ENCODE results near the gene ATOSB. TPM values are rescaled to one million over a fixed set of nuclear protein-coding genes. Genes with fewer than 3 reads are reported as not detected.

The ATOSB gene
- total and polyA plus RNA-seq, 2 of the 8 experiments (the other 6 are each of a cell fraction or from before 2014, with no cell fraction given), result 6.9 to 10.4 TPM

- Histone ChIP-seq H4K5ac (ENCODE audit: insufficient read length, low read depth, low read length) (no peak overlapping the region), H3K27ac (ENCODE audit: low read depth, low read length) (no peak overlapping the region), H3K36me3 (ENCODE audit: control insufficient read depth in 2 of 4, insufficient read depth in 4 of 4, low read length in 3 of 4) (peaks cover 19 to 42% (median 36%) of the 10 kb centered on the region in 4 experiments), H3K23me2 (ENCODE audit: low read depth, low read length) (peaks cover 13% of the 10 kb centered on the region), H2AK5ac (ENCODE audit: low read depth, low read length) (no peak overlapping the region), H2BK120ac (replicated peaks; ENCODE audit: low read depth, low read length) (no peak overlapping the region), H3K4me1 (replicated peaks in 1 of 4; ENCODE audit: control insufficient read depth in 3 of 4, insufficient read depth in 4 of 4, low read length in 3 of 4) (peaks cover 0 to 16% (median 5%) of the 10 kb centered on the region in 4 experiments; a peak in 4 of 7 replicates), H3K4me2 (ENCODE audit: insufficient read depth in 1 of 2, low read depth in 2 of 2, low read length in 2 of 2) (no peak overlapping the region), H3K23ac (ENCODE audit: insufficient read length) (no peak overlapping the region), H2BK20ac (ENCODE audit: low read length) (no peak overlapping the region), H4K91ac (replicated peaks; ENCODE audit: insufficient read length, low read length) (no peak overlapping the region), H2AFZ (ENCODE audit: low read length) (no peak overlapping the region), H3K14ac (ENCODE audit: insufficient read length) (no peak overlapping the region), H4K20me1 (replicated peaks in 1 of 2; ENCODE audit: control insufficient read depth in 1 of 2, insufficient read depth in 2 of 2, low read length in 2 of 2) (no peaks in the 10 kb centered on the region), H3K9me3 (ENCODE audit: insufficient read depth in 2 of 2, low read depth in 1 of 2, low read length in 1 of 2) (no peaks in the 10 kb centered on the region), H2BK12ac (ENCODE audit: low read depth, low read length) (no peak overlapping the region), H3K4me3 (ENCODE audit: extremely low read depth in 1 of 4, insufficient read depth in 2 of 4, low read depth in 3 of 4, low read length in 4 of 4) (no peak overlapping the region), H2BK15ac (ENCODE audit: low read length) (no peak overlapping the region), H3K56ac (replicated peaks; ENCODE audit: insufficient read length, low read depth, low read length) (no peak overlapping the region), H4K8ac (ENCODE audit: extremely low read depth, insufficient read depth, low read length) (no peak overlapping the region; the same call in 1 of the 2 replicates), H3K79me1 (ENCODE audit: low read depth, low read length) (peaks cover 8% of the 10 kb centered on the region), H3K79me2 (ENCODE audit: control insufficient read depth in 1 of 2, insufficient read depth in 2 of 2, low read length in 2 of 2) (peaks cover 8 to 25% of the 10 kb centered on the region in 2 experiments), H3K4ac (replicated peaks; ENCODE audit: insufficient read length, low read depth, low read length) (no peak overlapping the region), H3K18ac (ENCODE audit: extremely low read depth, low read length) (no peak overlapping the region), H2BK5ac (ENCODE audit: low read depth, low read length) (no peak overlapping the region), H3K9ac (replicated peaks in 1 of 4; ENCODE audit: extremely low read depth in 1 of 4, low read depth in 3 of 4, low read length in 3 of 4) (no peak overlapping the region), H3K27me3 (replicated peaks in 1 of 4; ENCODE audit: control insufficient read depth in 3 of 4, extremely low read depth in 1 of 4, insufficient read depth in 3 of 4, low read length in 3 of 4) (no peaks in the 10 kb centered on the region)
- FAIRE-seq, result no peak
- CTCF ChIA-PET (ENCODE audit: partially characterized antibody), result interaction anchor here (1.0 to 6.7 kb wide), 5 partner anchors 15 to 317 kb away, joined by 3 to 46 read pairs (median 6); partner anchors contain the start of gene PIGO
- 86% methylated on average over 4 of the region's 4 CpGs; no CpG with 5 or more reads in 1 of the 2 experiments for WGBS, 2 experiments (ENCODE audit: extremely low coverage in 1 of 2, insufficient coverage in 1 of 2, insufficient read length in 1 of 2, insufficient replicate concordance in 2 of 2, low coverage in 1 of 2, low lambda C conversion rate in 2 of 2, missing lambda C conversion rate in 1 of 2)
- POLR2A ChIA-PET (ENCODE audit: partially characterized antibody), result interaction anchor here (0.9 to 17.6 kb wide), 2 partner anchors 10 to 22 kb away, joined by 4 to 440 read pairs; partner anchors contain the start of genes PIGO and STOML2
- DNase-seq (ENCODE audit: low read depth in 1 of 2, low spot score in 2 of 2), result no peak
- TF ChIP-seq RNF2 (IDR thresholded peaks at IDR 0.05; ENCODE audit: borderline replicate concordance, low read depth, low read length, missing control alignments, poor library complexity, severe bottlenecking), result no peak
- no peak for TF ChIP-seq EP300 (IDR thresholded peaks at IDR 0.05; ENCODE audit: borderline replicate concordance in 1 of 2, low read depth in 2 of 2, low read length in 2 of 2)
- no peak for TF ChIP-seq MAX (IDR thresholded peaks at IDR 0.05)
- TF ChIP-seq JUND (IDR thresholded peaks at IDR 0.05; ENCODE audit: low read length), result no peak
- no peak for TF ChIP-seq POLR2A (IDR thresholded peaks at IDR 0.05; ENCODE audit: control extremely low read depth in 1 of 2, low read depth in 2 of 2, low read length in 2 of 2)
- TF ChIP-seq KDM5A (IDR thresholded peaks at IDR 0.05; ENCODE audit: low read length), result no peak
These were observed 38.8 kb downstream of the ATOSB start for GRCh38 chr9:35076848-35077247.

Data from H1 (cell line).